ENCODE data around the gene LZTR1. TPM values are rescaled to one million over a fixed set of nuclear protein-coding genes. Genes with fewer than 3 reads are reported as not detected.

The LZTR1 gene
- total RNA-seq, 1 experiment from 2014 or later, result 40.2 TPM

- TF ChIP-seq REST (IDR thresholded peaks at IDR 0.05; ENCODE audit: insufficient read depth in 1 of 2, low read depth in 2 of 2, low read length in 1 of 2) (no peak), CTCF (IDR thresholded peaks at IDR 0.05) (no peak), POLR2AphosphoS5 (IDR thresholded peaks at IDR 0.05; ENCODE audit: low read depth, low read length) (no peak), TCF7L2 (IDR thresholded peaks at IDR 0.05; ENCODE audit: low read depth, low read length) (no peak), SIN3A (IDR thresholded peaks at IDR 0.05; ENCODE audit: borderline replicate concordance, insufficient read depth, low read depth, low read length) (no peak)
- in situ Hi-C loops (cut with HindIII; ENCODE audit: low pct_unique_long_range_greater_than_20kb, low sequenced_read_pairs), result no loop called here
- ATAC-seq, result no peak
These were observed 2.8 kb upstream of the LZTR1 start for GRCh38 chr22:20979243-20979809.

GRCh38 chr22:20979940-20980453 is 2.1 kb upstream of the LZTR1 start:
- BruUV-seq (replicated peaks), result no TSS peak
- Histone ChIP-seq H3K4me1 (ENCODE audit: control insufficient read depth, insufficient read depth, low read length) (0 out of 2 replicates have a peak, but pooled peaks cover 3% of the 10 kb centered on the region), H3K27ac (ENCODE audit: low read length) (no peak overlapping the region), H3K9me3 (ENCODE audit: control insufficient read depth, insufficient read depth, low read depth, low read length) (no peaks in the 10 kb centered on the region), H3K4me3 (ENCODE audit: low read depth in 2 of 2, low read length in 2 of 2) (no peak overlapping the region), H3K36me3 (ENCODE audit: control insufficient read depth, insufficient read depth, low read length) (no peaks in the 10 kb centered on the region; the same call in 1 of the 2 replicates), H3K27me3 (ENCODE audit: control insufficient read depth, insufficient read depth, low read length) (no peaks in the 10 kb centered on the region)
- no peak for ATAC-seq
- TF ChIP-seq POLR2AphosphoS5 (IDR thresholded peaks at IDR 0.05; ENCODE audit: low read depth, low read length) (no peak), CTCF (IDR thresholded peaks at IDR 0.05) (no peak), SIN3A (IDR thresholded peaks at IDR 0.05; ENCODE audit: borderline replicate concordance, insufficient read depth, low read depth, low read length) (no peak), TCF7L2 (IDR thresholded peaks at IDR 0.05; ENCODE audit: low read depth, low read length) (no peak), REST (IDR thresholded peaks at IDR 0.05; ENCODE audit: insufficient read depth in 1 of 2, low read depth in 2 of 2, low read length in 1 of 2) (no peak)
- ChIA-PET CTCF (no interaction called here), POLR2A (no interaction called here)
- in situ Hi-C loops (cut with HindIII; ENCODE audit: low pct_unique_long_range_greater_than_20kb, low sequenced_read_pairs) (no loop called here), intact Hi-C loops (cut with micrococcal nuclease; ENCODE audit: unreplicated experiment) (no loop called here)
- no peak for DNase-seq (ENCODE audit: low read depth, low spot score)

More at GRCh38 chr22:20979243-20979809, 2.8 kb upstream of the LZTR1 start:
- Histone ChIP-seq H3K36me3 (ENCODE audit: control insufficient read depth, insufficient read depth, low read length) (no peaks in the 10 kb centered on the region; the same call in 1 of the 2 replicates), H3K4me3 (ENCODE audit: low read depth in 2 of 2, low read length in 2 of 2) (no peak overlapping the region), H3K27ac (ENCODE audit: low read length) (no peak overlapping the region), H3K27me3 (ENCODE audit: control insufficient read depth, insufficient read depth, low read length) (no peaks in the 10 kb centered on the region), H3K9me3 (ENCODE audit: control insufficient read depth, insufficient read depth, low read depth, low read length) (no peaks in the 10 kb centered on the region), H3K4me1 (ENCODE audit: control insufficient read depth, insufficient read depth, low read length) (0 out of 2 replicates have a peak, but pooled peaks cover 3% of the 10 kb centered on the region)
- no peak for DNase-seq (ENCODE audit: low read depth, low spot score)
- ChIA-PET CTCF (no interaction called here), POLR2A (no interaction called here)
- intact Hi-C loops (cut with micrococcal nuclease; ENCODE audit: unreplicated experiment), result no loop called here
- BruUV-seq (replicated peaks), result no TSS peak

All from Panc1 (cell line).